HG03135 (cell line): ENCODE data around the gene ETV2.
"Not testable (repeated sequence)": the region's sequence is repeated elsewhere in the genome, so short reads cannot be mapped to it uniquely, and the experiment has no call there.

Experiments
- ATAC-seq: cut with Tn5 transposase; IDR thresholded peaks from one replicate; pipeline ENCODE4 v1.9.1; 2021; ENCODE audit warnings: mild to moderate bottlenecking, moderate library complexity; ENCODE audit not compliant: unreplicated experiment

ETV2 gene

DNA sequence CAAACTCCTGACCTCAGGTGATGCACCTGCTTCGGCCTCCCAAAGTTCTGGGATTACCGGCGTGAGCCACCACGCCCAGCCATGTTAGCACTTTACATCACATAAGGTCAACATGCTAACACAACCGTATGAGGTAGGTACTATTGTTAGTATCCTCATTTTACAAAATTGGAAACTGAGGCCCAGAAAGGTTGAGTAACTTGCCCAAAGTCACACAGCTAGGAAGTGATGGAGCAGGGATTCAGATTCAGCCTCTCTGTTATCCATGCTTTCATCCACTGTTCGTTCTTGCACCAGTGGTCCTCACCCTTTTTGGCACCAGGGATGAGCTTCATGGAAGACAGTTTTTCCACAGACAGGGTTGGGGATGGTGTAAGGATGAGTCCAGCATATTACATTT, 15.2 kb downstream of the ETV2 start:
- no peak for ATAC-seq

DNA sequence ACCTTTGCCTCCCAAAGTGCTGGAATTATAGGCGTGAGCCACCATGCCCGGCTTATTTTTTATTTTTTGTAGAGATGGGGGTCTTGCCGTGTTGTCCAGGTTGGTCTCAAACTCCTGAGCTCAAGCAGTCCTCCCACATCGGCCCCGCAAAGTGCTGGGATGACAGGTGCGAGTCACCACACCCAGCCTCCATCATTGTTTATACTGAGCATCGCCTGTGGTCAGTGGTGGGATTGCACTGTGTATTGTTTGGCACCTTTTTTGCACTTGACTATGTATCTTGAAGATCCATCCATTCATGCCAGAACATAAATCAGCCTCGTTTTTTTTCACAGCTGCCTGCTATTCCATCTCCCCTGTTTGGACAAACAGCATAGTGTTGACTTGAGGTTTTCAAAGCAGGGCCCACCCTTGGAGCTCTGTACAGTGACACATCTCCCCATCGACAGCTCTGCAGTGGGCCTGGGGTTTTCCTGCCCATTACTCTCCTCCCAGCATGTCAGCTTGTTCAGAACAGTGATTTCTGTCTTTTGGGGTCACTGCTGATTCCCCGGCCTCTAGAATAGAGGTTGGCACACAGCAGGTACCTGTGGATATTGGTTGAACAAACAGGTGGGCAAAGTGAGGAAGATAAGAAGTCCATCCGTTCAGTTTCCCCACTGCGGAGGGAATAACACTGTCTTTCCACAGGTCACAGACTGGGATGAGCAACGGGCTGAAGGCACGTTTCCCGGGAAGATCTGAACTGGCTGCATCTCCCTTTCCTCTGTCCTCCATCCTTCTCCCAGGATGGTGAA, 16.6 kb downstream of the ETV2 start:
- ATAC-seq = no peak

DNA sequence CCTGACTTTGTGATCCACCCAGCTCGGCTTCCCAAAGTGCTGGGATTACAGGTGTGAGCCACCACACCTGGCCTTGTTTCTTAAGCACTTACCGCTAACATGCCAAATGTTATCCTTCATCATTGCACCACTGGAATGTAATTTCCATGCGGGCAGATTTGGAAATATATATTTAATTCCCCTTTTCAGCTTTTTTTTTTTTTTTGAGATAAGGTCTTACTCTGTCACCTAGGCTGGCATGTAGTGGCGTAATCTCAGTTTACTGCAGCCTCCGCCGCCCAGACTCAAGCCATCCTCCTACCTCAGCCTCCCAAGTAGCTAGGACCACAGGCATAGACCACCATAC, 20.4 kb downstream of the ETV2 start:
- no peak for ATAC-seq

DNA sequence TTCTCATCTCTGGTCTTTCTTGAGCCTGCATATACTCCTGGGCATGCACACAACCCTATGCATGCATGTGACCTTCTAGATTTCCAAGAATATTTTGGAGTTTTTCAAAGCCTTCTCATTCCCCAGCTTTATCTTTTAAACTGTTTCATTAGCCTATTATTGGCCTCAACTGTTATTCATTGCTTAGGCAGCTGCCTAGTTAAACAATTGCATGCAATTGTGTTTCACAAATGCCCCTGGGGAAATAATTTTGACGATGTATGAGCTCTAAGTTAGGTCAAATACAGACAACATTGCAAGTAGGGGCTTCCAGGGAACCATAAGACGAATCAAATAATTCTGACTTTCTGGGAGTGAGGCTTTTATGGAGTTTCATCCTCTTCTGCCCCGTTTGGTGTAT, 22.4 kb downstream of the ETV2 start:
- no peak for ATAC-seq

DNA sequence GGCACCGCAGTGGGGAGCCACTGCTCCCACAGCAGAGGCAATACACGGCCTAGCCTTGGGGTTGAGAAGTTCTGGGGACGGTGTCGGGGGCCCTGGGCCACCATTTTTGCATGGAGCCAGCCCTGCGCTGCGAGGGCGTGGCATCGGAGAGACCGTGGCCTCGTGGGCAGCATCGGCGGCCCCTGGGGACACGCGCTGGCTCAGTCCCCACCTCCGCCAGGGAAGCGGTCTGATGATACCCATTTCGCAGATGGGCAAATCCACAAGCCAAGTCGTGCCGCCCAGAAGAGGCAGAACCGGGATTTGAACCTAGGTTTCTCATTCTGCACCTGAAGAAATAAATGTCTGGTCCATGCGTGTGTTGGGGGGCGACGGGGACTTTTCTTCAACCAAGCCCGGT, 23.6 kb downstream of the ETV2 start:
- ATAC-seq = no peak

DNA sequence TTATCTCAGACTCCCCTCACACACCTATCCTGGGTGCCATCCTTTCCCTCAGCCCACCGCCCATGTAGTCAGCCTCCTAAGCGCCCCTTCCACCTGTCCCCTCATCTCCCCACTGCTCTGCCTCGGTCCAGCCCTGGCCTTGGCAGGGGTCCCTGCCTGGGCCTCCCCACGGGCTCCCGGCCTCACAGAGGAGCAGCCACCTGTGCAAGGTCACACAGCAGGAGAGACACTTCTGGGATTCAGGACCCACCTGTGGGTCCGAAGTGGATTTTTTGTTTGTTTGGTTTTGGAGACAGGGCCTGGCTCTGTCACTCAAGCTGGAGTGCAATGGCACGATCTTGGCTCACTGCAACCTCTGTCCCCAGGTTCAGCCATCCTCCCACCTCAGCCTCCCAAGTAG, 24.1 kb downstream of the ETV2 start:
- no peak for ATAC-seq

DNA sequence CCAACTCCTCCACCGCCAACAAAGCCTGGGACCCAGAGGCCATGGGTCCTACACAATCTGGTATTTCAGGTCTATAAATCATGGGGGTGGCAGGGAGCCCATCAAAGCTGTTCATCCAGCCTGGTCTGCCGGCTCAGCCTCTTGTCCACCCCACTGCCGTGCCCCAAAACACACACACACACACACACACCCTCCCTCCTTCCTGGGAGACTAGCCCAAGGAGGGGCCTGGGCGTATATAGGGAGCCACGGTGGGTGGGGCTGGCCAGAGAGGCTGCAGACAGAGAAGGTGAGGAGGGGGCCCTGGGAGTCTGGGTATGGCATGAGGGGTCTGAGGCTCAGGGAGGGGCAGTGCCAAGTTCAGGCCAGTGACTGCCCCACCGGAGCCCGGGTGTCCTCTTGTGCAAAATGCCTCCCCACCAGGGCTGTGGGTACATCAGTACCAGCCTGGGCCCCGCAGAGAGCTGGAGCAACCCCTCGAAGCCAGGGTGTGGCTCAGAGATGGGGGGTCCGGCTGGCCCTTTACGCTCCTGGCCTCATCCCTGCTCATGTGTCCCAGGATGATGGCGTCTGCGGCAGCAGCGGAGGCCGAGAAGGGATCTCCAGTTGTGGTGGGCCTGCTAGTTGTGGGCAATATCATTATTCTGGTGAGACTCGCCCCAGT, 24.8 kb downstream of the ETV2 start, which contains the start of gene UPK1A:
TSS of gene UPK1A (plus strand) at position 267 of the 663 bp plus-strand sequence. CDS start at position 563, 296 bp downstream.
- no peak for ATAC-seq

DNA sequence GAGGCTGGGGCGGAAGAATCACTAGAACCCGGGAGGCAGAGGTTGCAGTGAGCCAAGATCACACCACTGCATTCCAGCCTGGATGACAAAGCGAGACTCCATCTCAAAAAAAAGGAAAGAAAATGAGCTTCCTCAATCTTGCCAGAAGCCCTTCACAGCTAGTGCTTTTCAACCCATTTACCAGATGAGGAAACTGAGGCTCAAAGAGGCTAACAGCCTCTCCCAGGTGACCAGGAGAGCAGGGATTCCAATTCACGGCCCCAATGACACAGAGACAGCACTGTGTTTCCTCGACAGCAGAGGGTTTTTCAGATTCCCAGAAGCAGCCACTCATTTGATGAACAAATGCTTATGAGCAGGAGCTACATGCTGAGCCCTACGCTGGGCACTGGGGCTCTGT, 28.0 kb downstream of the ETV2 start:
- no peak for ATAC-seq

DNA sequence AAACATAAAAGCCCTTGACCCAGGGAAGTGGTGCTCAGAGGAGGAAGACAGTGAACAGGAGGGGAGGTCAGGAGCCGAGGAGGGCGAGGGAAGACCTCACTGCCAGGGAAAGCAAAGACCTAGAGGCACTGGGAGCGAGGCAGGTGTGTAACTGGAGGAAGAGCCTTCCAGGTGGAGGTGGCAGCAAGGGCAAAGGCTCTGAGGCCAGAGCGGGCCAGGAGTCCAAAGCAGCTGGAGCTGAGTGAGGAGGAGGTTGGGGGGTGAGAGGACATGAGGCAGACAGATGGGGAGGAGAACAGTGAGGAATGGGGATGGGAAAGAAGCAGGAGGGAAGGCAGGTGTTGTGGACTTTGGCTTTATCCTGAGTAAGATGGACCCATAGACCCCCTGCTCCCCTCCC, 28.4 kb downstream of the ETV2 start:
- ATAC-seq = no peak

DNA sequence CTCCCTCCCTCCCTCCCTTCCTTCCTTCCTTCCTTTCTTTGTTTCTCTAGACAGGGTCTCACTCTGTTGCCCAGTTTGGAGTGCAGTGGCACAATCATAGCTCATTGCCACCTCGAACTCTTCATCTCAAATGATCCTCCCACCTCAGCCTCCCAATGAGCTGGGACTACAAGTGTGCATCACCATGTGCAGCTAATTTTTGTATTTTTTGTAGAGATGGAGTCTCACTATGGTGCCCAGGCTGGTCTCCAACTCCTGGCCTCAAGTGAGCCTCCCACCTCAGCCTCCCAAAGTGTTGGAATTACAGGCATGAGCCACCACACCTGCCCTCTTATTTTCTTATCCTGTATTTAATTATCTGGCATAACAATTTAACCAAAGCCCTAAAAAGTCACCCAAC, 29.1 kb downstream of the ETV2 start:
- no peak for ATAC-seq

DNA sequence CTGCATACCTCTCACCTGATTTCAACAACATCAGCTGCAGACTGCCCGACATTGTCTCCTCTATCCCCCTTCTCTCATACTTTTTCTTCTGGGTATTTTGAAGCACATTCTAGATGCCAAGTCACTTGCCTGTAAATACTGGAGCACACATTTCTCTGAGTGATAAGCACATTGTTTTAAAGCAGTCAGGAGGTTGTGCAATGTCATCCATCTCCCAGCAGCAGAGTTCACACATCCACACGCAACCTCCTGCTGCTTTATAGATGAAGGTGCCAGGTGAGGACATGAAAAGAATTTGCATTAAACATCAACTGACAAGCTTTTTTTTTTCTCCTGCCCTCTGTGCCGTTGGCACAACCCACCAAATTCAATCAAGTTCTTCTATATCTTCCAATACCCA, 30.3 kb downstream of the ETV2 start:
- ATAC-seq = no peak

DNA sequence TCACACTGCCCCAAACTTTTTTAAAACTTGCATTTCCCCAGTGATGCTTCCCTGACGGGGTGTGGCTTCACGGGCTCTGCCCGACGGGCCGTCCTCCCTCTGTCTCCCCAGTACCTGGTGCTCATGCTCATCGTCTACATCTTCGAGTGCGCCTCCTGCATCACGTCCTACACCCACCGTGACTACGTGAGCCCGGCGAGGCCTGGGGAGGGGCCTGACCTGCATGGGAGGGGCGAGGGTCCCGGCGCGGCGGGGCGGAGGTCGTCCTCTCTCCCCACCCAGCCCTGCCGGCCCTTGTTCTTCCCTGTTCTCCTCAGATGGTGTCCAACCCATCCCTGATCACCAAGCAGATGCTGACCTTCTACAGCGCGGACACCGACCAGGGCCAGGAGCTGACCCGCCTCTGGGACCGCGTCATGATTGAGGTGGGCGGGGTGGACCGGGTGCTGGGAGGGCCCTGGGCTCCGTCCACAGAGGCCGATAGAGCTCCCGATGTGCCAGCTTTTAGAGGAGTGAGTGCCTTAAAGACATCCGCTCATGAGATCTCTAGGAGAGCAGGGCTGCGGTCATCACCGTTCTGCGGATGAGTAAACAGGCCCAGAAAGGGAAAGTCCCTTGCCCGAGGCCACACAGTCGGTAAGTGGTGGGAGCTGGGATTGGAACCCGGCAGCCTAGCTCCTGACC, 31.7 kb downstream of the ETV2 start:
- ATAC-seq = no peak

DNA sequence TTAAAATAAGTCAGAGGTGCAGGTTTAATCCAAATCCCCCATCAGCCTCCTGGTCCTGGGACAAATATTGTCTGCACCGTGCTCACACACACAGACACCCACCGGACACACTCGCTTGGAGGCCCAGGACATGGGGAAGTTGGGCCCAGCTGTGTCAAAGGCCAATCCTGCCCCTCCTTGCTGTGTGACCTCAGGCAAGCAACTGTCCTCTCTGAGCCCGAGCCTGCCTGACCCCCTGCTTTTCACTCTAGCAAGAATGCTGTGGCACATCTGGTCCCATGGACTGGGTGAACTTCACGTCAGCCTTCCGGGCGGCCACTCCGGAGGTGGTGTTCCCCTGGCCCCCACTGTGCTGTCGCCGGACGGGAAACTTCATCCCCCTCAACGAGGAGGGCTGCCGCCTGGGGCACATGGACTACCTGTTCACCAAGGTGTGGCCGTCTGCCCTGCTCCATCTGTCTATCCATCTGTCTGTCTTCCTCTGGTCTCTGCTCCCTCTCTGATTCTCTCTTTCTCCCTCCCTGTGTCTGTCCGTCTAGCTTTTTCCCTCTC, 34.1 kb downstream of the ETV2 start:
- ATAC-seq = no peak

DNA sequence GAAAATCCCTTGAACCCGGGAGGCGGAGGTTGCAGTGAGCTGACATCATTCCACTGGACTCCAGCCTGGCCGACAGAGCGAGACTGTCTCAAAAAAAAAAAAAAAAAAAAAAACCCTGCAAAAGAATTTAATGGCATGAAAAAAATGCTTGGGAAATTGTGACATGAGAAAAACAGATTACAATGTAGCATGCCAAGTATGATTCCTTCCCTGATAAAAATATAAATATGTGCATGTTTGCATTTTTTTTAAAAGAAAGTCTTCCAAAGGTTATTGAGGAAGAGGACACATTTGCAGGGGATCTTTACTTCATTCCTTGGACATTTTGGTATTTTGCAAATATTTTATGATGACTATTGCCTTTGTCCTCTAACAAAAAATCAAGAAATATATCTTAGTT, 48.3 kb downstream of the ETV2 start:
- no peak for ATAC-seq

DNA sequence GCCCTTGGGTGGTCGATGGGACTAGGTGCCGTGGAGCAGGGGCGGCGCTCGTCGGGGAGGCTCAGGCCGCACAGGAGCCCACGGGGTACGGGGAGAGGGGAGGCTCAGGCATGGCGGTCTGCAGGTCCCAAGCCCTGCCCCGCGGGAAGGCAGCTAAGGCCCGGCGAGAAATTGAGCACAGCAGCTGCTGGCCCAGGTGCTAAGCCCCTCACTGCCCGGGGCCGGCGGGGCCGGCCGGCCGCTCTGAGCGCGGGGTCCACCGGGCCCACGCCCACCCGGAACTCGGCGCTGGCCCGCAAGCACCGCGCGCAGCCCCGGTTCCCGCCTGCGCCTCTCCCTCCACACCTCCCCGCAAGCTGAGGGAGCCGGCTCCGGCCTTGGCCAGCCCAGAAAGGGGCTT, 49.6 kb downstream of the ETV2 start:
- not testable (repeated sequence) for ATAC-seq

DNA sequence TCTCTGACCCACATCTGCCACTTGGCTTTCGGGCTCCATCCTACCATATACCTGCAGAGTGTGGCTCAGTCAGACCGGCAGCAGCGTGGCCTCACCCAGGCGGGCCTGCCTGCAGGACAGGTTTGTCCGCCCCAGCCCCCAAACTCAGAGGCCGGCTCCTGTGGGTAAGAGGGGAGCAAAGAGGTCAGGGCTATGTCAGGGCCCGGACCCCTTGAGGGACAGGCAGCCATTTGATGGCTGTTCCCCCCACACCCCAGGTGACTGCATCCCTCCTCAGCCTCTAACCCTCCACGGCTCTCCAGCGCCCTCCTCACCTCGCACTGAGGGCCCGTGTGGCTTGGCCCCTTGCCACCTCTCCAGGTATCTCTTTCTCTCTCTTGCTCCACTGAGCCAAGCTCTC, 50.5 kb downstream of the ETV2 start:
- no peak for ATAC-seq

DNA sequence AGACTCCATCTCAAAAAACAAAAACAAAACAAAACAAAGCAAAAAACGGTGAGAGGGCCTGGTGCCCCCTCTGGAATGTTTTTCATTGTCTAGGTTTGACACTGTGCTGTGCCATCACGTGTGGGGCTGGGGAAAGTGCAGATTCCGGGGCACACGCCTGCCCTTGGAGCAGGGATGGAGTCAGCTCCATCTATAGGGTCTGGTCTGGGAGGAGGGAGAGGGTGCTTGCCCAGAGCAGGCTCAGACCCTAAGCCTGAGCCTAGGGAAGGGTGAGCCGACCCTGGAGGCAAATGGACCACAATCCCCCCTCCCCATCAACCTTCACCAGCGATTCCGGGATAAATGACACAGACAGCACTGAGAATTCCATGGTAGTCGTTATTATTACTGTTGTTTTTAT, 51.9 kb downstream of the ETV2 start:
- no peak for ATAC-seq

DNA sequence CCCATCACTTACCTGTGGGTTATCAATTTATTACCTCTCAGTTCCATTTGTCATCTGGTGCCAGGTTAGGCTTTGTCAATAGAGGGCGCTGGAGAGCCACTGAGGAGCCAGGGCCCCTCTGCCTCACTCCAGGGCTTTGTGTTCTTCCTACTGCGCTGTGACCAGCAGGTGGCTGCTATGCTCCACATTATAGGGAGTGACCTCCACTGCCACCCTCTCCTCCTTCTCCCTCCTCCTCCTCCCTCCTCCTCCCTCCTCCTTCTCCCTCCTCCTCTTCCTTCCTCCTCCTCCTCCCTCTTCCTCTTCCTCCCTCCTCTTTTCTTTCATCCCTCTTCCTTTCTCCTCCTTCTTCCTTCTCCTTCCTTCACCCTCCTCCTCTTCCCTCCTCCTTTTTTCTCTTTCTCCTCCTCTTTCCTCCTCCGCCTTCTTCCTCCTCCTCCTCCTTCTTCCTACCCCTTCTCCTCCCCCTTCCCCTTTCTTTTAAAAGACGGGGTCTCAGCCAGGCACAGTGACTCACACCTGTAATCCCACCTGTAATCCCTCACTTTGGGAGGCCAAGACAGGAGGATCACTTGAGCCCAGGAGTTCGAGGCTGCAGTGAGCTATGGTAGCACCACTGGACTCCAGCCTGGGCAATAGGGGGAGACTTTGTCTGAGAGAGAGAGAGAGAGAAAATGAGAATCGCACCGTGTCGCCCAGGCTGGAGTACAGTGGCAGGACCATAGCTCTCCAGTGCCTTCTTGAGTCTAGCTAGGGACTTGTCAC, 52.5 kb downstream of the ETV2 start:
- peak; percentile 67 for ATAC-seq
